SK-N-MC (cell line): Measurements from ENCODE around the gene LRFN2.

Source experiments
- EZH2 ChIP-seq: fragments of 200-600 bp; sonication (generic); IDR thresholded peaks from one replicate; pipeline ENCODE4 v1.6.1; 2017; ENCODE audit warnings: antibody characterized with exemption
- FOXP2 ChIP-seq: optimal IDR thresholded peaks from 2 replicates; pipeline ENCODE3; 2011; ENCODE audit warnings: mild to moderate bottlenecking, moderate library complexity; ENCODE audit not compliant: insufficient read depth; ENCODE audit errors: extremely low read length, control extremely low read depth
- POLR2AphosphoS5 ChIP-seq: IDR thresholded peaks from 2 replicates; pipeline ENCODE4 v1.6.1; 2012; ENCODE audit warnings: mild to moderate bottlenecking, low read depth, low read length, borderline replicate concordance

DNA sequence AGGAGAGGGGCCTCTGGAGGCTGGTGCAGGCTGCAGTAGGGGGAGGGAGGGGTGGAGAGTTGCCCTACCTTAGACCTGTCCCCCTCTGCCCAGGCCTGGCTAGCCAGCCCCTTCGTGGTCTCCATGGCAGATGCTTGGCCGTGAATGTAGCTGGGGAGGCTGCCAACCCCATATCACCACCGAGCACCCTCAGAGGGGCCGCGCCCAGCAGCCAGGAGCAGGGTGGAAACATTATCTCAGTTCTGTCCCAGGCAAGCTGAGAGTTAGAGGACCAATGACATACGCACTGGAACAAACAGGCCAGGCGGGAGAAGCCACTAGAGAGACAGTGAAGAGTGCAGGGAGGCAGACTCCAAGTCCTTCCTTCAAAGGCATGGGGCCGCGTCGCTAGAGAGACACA is 66.5 kb downstream of the LRFN2 start:
- TF ChIP-seq POLR2AphosphoS5 (no peak), EZH2 (no peak), FOXP2 (no peak)
